ENCODE measurements around the gene RXFP1.

Gene RXFP1

DNA sequence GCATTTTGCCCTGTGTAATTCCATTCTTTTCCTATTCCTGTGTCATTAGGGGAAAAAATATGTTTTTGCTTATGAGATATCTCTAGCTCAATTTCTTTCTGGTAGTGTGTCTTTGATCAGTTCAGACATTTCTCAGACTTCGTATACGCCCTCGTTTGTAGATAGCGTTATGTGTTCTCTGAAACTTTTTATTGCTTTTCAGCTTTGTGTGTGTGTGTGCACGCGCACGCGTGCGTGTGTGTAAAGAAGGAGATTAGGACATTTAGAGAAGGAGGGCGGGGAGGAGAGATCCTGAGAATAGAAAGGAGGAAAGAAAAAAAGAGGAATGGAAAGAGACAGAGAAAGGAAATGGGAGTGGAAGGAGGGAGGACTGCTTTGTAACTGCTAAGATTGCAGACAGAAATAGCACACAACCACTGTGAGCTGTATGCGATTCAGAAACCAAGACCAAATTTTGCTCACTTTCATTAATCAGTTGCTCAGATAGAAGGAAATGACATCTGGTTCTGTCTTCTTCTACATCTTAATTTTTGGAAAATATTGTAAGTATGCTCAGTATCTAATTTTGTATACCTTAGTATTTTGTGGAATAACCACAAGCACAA is at the start of gene RXFP1:
RXFP1 (plus strand) TSS at position 399 of the 605 bp plus-strand sequence; CDS start at position 494, 95 bp downstream.
- no peak for DNase-seq (ENCODE audit: extremely low read depth, low read depth)
- no peak within 1 kb of the TSS for H3K4me3 ChIP-seq (replicated peaks; ENCODE audit: low read depth, low read length)
- TF ChIP-seq, protein P1, sequence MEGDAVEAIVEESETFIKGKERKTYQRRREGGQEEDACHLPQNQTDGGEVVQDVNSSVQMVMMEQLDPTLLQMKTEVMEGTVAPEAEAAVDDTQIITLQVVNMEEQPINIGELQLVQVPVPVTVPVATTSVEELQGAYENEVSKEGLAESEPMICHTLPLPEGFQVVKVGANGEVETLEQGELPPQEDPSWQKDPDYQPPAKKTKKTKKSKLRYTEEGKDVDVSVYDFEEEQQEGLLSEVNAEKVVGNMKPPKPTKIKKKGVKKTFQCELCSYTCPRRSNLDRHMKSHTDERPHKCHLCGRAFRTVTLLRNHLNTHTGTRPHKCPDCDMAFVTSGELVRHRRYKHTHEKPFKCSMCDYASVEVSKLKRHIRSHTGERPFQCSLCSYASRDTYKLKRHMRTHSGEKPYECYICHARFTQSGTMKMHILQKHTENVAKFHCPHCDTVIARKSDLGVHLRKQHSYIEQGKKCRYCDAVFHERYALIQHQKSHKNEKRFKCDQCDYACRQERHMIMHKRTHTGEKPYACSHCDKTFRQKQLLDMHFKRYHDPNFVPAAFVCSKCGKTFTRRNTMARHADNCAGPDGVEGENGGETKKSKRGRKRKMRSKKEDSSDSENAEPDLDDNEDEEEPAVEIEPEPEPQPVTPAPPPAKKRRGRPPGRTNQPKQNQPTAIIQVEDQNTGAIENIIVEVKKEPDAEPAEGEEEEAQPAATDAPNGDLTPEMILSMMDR (IDR thresholded peaks at IDR 0.05; ENCODE audit: low read depth, low read length, missing control alignments) = no peak

DNA sequence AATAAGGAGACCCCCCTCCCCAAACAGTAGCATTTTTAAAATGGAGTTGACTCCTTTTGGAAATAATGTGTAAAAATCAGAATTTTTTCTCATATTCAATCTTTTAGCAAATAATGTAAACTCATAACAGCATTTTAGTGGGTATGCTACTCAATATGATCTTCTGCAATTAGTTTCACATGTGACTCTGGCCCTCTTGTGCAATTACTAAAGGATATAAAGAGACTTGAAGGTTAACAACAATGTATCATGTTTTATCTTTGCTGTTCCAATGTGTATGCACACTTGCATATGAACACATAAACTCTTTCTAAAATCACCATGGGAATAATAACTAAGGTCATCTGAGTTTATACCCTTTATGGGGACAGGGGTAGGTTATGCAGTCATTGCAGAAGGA is 39.9 kb upstream of the RXFP1 start:
- no peak overlapping the region for H3K4me3 ChIP-seq (replicated peaks; ENCODE audit: low read depth, low read length)
- TF ChIP-seq, protein P1 (IDR thresholded peaks at IDR 0.05; ENCODE audit: low read depth, low read length, missing control alignments) = no peak
- DNase-seq (ENCODE audit: extremely low read depth, low read depth) = no peak

- DNase-seq (ENCODE audit: extremely low read depth, low read depth) = no peak
- TF ChIP-seq, protein P1 (IDR thresholded peaks at IDR 0.05; ENCODE audit: low read depth, low read length, missing control alignments) = no peak
- H3K4me3 ChIP-seq (replicated peaks; ENCODE audit: low read depth, low read length) = no peak overlapping the region
Observed at GRCh38 chr4:158484173-158484885, 37.4 kb upstream of the RXFP1 start.

DNA sequence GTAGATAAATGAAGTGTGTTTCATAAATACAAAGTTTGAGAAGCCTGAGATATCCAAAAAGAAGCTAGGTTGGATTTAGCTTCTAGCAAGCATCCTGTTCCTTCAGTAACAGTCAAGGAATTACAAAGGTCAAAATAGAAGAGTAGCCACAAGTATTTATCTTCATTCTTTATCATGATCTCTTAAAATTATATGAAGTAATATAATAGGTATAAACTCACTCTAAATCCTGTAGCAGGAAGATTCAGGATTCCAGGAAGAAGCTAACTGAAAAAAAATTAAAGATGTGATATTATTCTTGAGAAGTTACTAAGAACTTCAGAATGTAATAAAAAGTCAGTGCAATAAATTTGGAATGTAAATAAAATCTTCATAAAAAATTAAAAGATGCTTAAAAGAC is 31.1 kb upstream of the RXFP1 start:
- no peak overlapping the region for H3K4me3 ChIP-seq (replicated peaks; ENCODE audit: low read depth, low read length)
- no peak for DNase-seq (ENCODE audit: extremely low read depth, low read depth)
- TF ChIP-seq, protein P1 (IDR thresholded peaks at IDR 0.05; ENCODE audit: low read depth, low read length, missing control alignments) = no peak

DNA sequence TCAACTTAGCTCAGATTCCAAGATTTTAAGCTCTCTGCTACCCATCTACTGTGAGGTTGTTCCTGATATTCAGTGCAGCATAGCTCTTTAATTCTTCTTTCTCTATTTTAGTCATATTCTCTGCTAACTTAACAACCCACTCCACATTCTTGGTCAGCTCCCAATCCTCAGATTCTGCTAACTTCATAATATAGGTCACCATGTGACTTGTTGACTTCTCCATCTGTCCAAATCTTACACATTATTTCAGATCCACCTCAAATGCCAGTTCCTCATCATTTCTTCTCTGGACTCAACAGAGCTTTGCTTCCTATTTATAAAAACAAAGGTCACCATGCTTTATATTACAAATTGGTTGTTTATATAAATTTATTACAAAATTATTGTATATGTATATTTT is 29.3 kb upstream of the RXFP1 start:
- DNase-seq (ENCODE audit: extremely low read depth, low read depth) = no peak
- TF ChIP-seq, protein P1 (IDR thresholded peaks at IDR 0.05; ENCODE audit: low read depth, low read length, missing control alignments) = no peak
- H3K4me3 ChIP-seq (replicated peaks; ENCODE audit: low read depth, low read length) = no peak overlapping the region

DNA sequence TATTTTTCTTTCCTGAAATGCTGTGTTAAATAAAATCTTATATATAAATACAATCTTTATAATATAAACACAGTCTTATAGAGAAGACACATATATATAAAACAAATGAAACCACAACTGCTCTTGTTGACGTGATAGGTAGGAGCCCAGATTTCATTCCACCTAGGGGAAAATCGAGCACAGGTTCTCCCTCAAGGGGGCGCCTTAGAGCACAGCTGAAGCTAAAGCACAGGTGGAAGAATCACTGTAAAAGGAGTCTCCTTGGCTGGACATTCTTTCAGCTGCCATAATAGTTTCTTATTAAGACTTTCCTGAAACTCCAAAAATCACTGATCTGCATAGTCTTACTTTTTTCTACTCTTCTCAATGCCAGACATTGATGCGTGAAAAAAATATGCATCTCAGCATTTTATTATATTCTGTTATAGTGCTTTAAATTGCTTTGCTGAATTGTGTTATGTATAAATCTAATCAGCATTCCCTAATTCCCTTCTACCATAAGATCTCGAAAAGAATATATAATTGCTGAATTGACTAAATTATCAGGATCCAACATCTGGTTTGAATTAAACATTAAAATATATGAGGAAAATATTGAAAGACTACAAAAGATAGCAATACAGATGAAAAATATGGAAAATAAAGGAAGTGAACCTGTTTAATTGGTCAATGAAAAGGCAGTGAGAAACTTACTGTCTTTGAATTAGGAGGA is 25.5 kb upstream of the RXFP1 start:
- no peak for DNase-seq (ENCODE audit: extremely low read depth, low read depth)
- TF ChIP-seq, protein P1 (IDR thresholded peaks at IDR 0.05; ENCODE audit: low read depth, low read length, missing control alignments) = peak; percentile 46
- H3K4me3 ChIP-seq (replicated peaks; ENCODE audit: low read depth, low read length) = no peak overlapping the region

Measured in HFF-Myc (cell line).